HG02840 (cell line): Measurements from ENCODE around the gene ZNF365.
"Not testable (repeated sequence)": the region's sequence is repeated elsewhere in the genome, so short reads cannot be mapped to it uniquely, and the experiment has no call there.

Source experiments
- ATAC-seq: cut with Tn5 transposase; IDR thresholded peaks from one replicate; pipeline ENCODE4 v1.9.1; 2021; ENCODE audit warnings: mild to moderate bottlenecking, moderate library complexity, moderate number of reproducible peaks; ENCODE audit not compliant: unreplicated experiment, low FRiP score

The ZNF365 gene

GRCh38 chr10:62373995-62374861 is at the start of gene ZNF365:
TSS of gene ZNF365 (plus strand) at chr10:62374369. CDS start at chr10:62376194, 1,825 bp downstream.
- ATAC-seq = no peak

GRCh38 chr10:62326176-62326575 is 48.0 kb upstream of the ZNF365 start:
- ATAC-seq = no peak

- no peak for ATAC-seq
These were observed 46.3 kb upstream of the ZNF365 start for GRCh38 chr10:62327885-62328284.

- no peak for ATAC-seq
These were observed 44.0 kb upstream of the ZNF365 start for GRCh38 chr10:62330213-62330612.

- no peak for ATAC-seq
These were observed 41.8 kb upstream of the ZNF365 start for GRCh38 chr10:62332406-62332805.

- ATAC-seq = no peak
These were observed 40.9 kb upstream of the ZNF365 start for GRCh38 chr10:62333135-62333889.

- no peak for ATAC-seq
These were observed 40.0 kb upstream of the ZNF365 start for GRCh38 chr10:62333988-62334682.

GRCh38 chr10:62335326-62335725 is 38.8 kb upstream of the ZNF365 start:
- ATAC-seq = no peak

GRCh38 chr10:62336404-62336803 is 37.8 kb upstream of the ZNF365 start:
- no peak for ATAC-seq

GRCh38 chr10:62341419-62341818 is 32.8 kb upstream of the ZNF365 start:
- ATAC-seq = no peak

GRCh38 chr10:62343000-62343399 is 31.2 kb upstream of the ZNF365 start:
- ATAC-seq = no peak

GRCh38 chr10:62348029-62348428 is 26.1 kb upstream of the ZNF365 start:
- ATAC-seq = no peak

GRCh38 chr10:62352356-62352970 is 21.7 kb upstream of the ZNF365 start:
- no peak for ATAC-seq

GRCh38 chr10:62354916-62355315 is 19.3 kb upstream of the ZNF365 start:
- ATAC-seq = no peak

- ATAC-seq = no peak
These were observed 17.7 kb upstream of the ZNF365 start for GRCh38 chr10:62356447-62356846.

GRCh38 chr10:62358151-62358550 is 16.0 kb upstream of the ZNF365 start:
- ATAC-seq = not testable (repeated sequence)

GRCh38 chr10:62373639-62373994 is 552 bp upstream of the ZNF365 start:
- ATAC-seq = no peak

GRCh38 chr10:62374862-62375710 is 917 bp downstream of the ZNF365 start:
- no peak for ATAC-seq

GRCh38 chr10:62376071-62377025 is 2.2 kb downstream of the ZNF365 start:
- ATAC-seq = no peak
